Right lobe of liver (tissue), 4 donors: ENCODE data around the gene HOOK2.

Experiments
- CTCF ChIP-seq, 4 donors: fragments of 200-600 bp in 3 of 4; fragments of 450-650 bp in 1 of 4; IDR thresholded peaks; one replicate each; pipeline versions ENCODE4 v1.5.1 to v1.8.0; 2016 to 2022; ENCODE audit warnings: antibody characterized with exemption in 4 of 4, mild to moderate bottlenecking in 2 of 4
- POLR2A ChIP-seq: fragments of 450-650 bp; IDR thresholded peaks from one replicate; pipeline ENCODE4 v1.6.1; 2017; ENCODE audit warnings: antibody characterized with exemption, mild to moderate bottlenecking
- donor health status: DM: no; HTN: no; CAD: no.
- donor health status: DM: no; HTN: no; CAD: no.
- donor health status: DM: no; HTN: yes; CAD: no.

- TF ChIP-seq CTCF (IDR thresholded peaks at IDR 0.05) (no peak), POLR2A (no peak)
Measured at GRCh38 chr19:12720851-12721655, 54.3 kb downstream of the HOOK2 start.
